SU-DHL-6 (cell line): ENCODE measurements around the gene SHISA7.

ENCODE experiments used
- H2AFZ ChIP-seq: fragments of 200-600 bp; sonication (generic); 2 replicates; pipeline ENCODE4 v1.6.1; 2014; ENCODE audit warnings: low read depth, mild to moderate bottlenecking, moderate library complexity, mixed read lengths, antibody characterized with exemption, low read length; ENCODE audit not compliant: severe bottlenecking
- H3F3A ChIP-seq: fragments of 200-600 bp; shearing (Covaris generic); 2 replicates; pipeline ENCODE4 v1.6.0; 2016; ENCODE audit warnings: antibody characterized with exemption, mild to moderate bottlenecking; ENCODE audit not compliant: insufficient read depth
- H3K27ac ChIP-seq: fragments of 200-600 bp; sonication (generic); 2 replicates; pipeline ENCODE4 v1.5.1; 2016; ENCODE audit warnings: low read depth, mild to moderate bottlenecking, low read length, moderate library complexity, mixed read lengths
- H3K27me3 ChIP-seq: fragments of 200-600 bp; sonication (generic), shearing (Covaris generic); 2 replicates; pipeline ENCODE4 v1.6.0; 2014; ENCODE audit warnings: mild to moderate bottlenecking, low read length
- H3K36me3 ChIP-seq: fragments of 200-600 bp; sonication (generic); 2 replicates; pipeline ENCODE4 v1.6.1; 2014; ENCODE audit warnings: mild to moderate bottlenecking, low read length, mixed read lengths
- H3K4me2 ChIP-seq: fragments of 300-600, 200-600 bp; shearing (Covaris generic), sonication (generic); 2 replicates; pipeline ENCODE4 v1.6.0; 2014; ENCODE audit warnings: low read length, low read depth, mild to moderate bottlenecking; ENCODE audit not compliant: poor library complexity, severe bottlenecking
- H3K4me3 ChIP-seq: fragments of 200-600 bp; sonication (generic); 2 replicates; pipeline ENCODE4 v1.5.1; 2014; ENCODE audit warnings: antibody characterized with exemption, low read length, mild to moderate bottlenecking, mixed read lengths; ENCODE audit not compliant: insufficient read depth, poor library complexity, severe bottlenecking
- H3K79me2 ChIP-seq: fragments of 200-600 bp; sonication (generic); 2 replicates; pipeline ENCODE4 v1.6.1; 2014; ENCODE audit warnings: mild to moderate bottlenecking, low read length, moderate library complexity; ENCODE audit not compliant: insufficient read depth
- H3K9ac ChIP-seq: fragments of 200-600 bp; sonication (generic); 2 replicates; pipeline ENCODE4 v1.7.0; 2014; ENCODE audit warnings: mild to moderate bottlenecking, low read length
- H3K9me2 ChIP-seq: fragments of 200-600 bp; sonication (generic); replicated peaks from 2 replicates; pipeline ENCODE4 v1.6.1; 2014; ENCODE audit warnings: low read length; ENCODE audit not compliant: insufficient read depth
- H3K9me3 ChIP-seq: fragments of 200-600 bp; sonication (generic); 2 replicates; pipeline ENCODE4 v1.6.1; 2014; ENCODE audit warnings: low read length, mixed read lengths; ENCODE audit not compliant: insufficient read depth
- H4K20me1 ChIP-seq: fragments of 200-600 bp; sonication (generic); 2 replicates; pipeline ENCODE4 v1.6.1; 2014; ENCODE audit warnings: low read depth, mild to moderate bottlenecking, antibody characterized with exemption, low read length, moderate library complexity, mixed read lengths
- CTCF ChIP-seq: fragments of 200-600 bp; sonication (generic); IDR thresholded peaks from one replicate; pipeline ENCODE4 v1.5.1; 2017; ENCODE audit warnings: antibody characterized with exemption, mild to moderate bottlenecking, low read length, moderate library complexity; ENCODE audit not compliant: insufficient read depth, poor library complexity, severe bottlenecking
- EZH2phosphoT487 ChIP-seq: fragments of 200-600 bp; sonication (generic), shearing (Covaris generic); conservative IDR thresholded peaks from 2 replicates; pipeline ENCODE4 v1.6.1; 2018; ENCODE audit warnings: mild to moderate bottlenecking, antibody characterized with exemption, low read length, moderate library complexity, mixed read lengths

SHISA7 gene

GRCh38 chr19:55440411-55441105, 2.5 kb downstream of the SHISA7 start:
- Histone ChIP-seq H3K9me2 (no peaks in the 10 kb centered on the region), H2AFZ (no peak overlapping the region), H3K36me3 (no peaks in the 10 kb centered on the region), H3K4me3 (no peak overlapping the region), H3K9ac (no peak overlapping the region), H3K27me3 (no peaks in the 10 kb centered on the region), H3K27ac (no peak overlapping the region), H3K9me3 (no peaks in the 10 kb centered on the region), H3F3A (no peaks in the 10 kb centered on the region), H4K20me1 (no peaks in the 10 kb centered on the region), H3K4me2 (no peak overlapping the region), H3K79me2 (no peaks in the 10 kb centered on the region)
- no peak for TF ChIP-seq CTCF

DNA sequence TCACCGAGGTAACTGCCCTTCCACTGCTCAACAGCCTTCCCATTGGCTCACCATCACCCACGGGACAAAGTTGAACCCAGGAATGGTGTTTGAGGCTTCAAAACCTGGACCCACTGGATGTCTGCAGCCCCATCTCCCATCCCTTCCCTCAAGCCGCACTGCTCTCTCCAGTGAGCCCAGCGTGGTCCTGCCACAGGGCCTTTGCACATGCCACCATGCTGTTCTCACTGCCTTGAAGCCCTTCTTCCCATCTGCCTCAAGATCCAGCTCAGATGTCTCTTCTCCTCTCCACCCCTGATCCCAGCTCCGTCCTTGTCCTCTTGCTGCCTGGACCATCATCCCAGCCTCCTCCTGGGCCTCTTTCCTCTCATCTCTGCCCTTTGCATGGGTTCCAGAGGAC, 4.0 kb downstream of the SHISA7 start:
- H3K36me3 ChIP-seq = no peaks in the 10 kb centered on the region

DNA sequence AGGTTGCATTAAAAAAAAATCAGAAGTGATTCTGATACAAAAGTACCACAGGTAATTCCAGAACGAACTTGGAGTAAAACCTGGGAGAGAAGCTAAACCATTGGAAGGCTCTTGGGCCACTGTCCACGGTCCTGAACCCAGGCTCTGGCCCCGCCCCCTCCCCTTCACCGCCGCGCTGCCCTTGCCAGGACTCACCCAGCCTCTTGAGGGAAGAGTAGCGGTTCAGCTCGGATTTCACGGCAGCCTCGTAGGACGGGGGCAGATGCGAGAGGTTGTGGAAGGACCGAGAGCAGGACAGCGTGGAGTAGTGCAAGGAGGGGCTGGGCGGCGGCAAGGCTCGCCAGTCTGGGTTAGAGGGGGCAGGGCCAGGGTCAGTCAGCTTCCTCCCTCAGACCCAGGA, 5.7 kb downstream of the SHISA7 start:
- H3K79me2 ChIP-seq = no peaks in the 10 kb centered on the region
- no peak overlapping the region for H3K9ac ChIP-seq
- TF ChIP-seq EZH2phosphoT487 (no peak), CTCF (no peak)
- no peaks in the 10 kb centered on the region for H3K9me3 ChIP-seq
- no peak overlapping the region for H3K27ac ChIP-seq
- no peaks in the 10 kb centered on the region for H3K36me3 ChIP-seq
- no peak overlapping the region for H3K4me2 ChIP-seq
- no peak overlapping the region for H3K4me3 ChIP-seq
- no peak overlapping the region for H2AFZ ChIP-seq
- no peaks in the 10 kb centered on the region for H3K27me3 ChIP-seq
- H4K20me1 ChIP-seq = no peaks in the 10 kb centered on the region
- no peaks in the 10 kb centered on the region for H3F3A ChIP-seq
- no peaks in the 10 kb centered on the region for H3K9me2 ChIP-seq

More for the DNA sequence above, 4.0 kb downstream of the SHISA7 start:
- Histone ChIP-seq H3K79me2 (no peaks in the 10 kb centered on the region), H3K27me3 (no peaks in the 10 kb centered on the region), H3K27ac (no peak overlapping the region), H3K4me2 (no peak overlapping the region), H3K9me3 (no peaks in the 10 kb centered on the region), H4K20me1 (no peaks in the 10 kb centered on the region), H2AFZ (no peak overlapping the region), H3F3A (no peaks in the 10 kb centered on the region), H3K4me3 (no peak overlapping the region), H3K9ac (no peak overlapping the region), H3K9me2 (no peaks in the 10 kb centered on the region)
- TF ChIP-seq EZH2phosphoT487 (no peak), CTCF (no peak)
